IMR-90 (cell line): ENCODE measurements around the gene RFX2. TPM values are rescaled to one million over a fixed set of nuclear protein-coding genes. Genes with fewer than 3 reads are reported as not detected.
A peak's percentile ranks its signal among the peaks of the same experiment; 100 is the strongest.

Source experiments
- ATAC-seq: fragments of 200-7000 bp; cut with Tn5 transposase; 2 replicates; pipeline ENCODE4 v1.9.1; 2020; ENCODE audit warnings: low read depth, mild to moderate bottlenecking, moderate library complexity
- BruUV-seq: library from RNA; stranded (reverse); fragments of 400-500 nt; replicated peaks from 2 replicates; lab custom pipeline; 2021; lab: Mats Ljungman, UMichigan
- CTCF ChIA-PET: fragments of 300-600 bp; formaldehyde crosslinking; extraction: SDS; loops from one replicate; lab custom pipeline; 2021; ENCODE audit warnings: antibody characterized with exemption; lab: Yijun Ruan, JAX
- POLR2A ChIA-PET: fragments of 300-600 bp; sonication (Branson Sonifier 250); formaldehyde crosslinking; loops from one replicate; lab custom pipeline; 2022; ENCODE audit warnings: antibody characterized with exemption; ENCODE audit not compliant: unreplicated experiment; lab: Charles Lee
- DNase-seq: peaks from one replicate; pipeline ENCODE4 v3.0.0; 2013
- H2AFZ ChIP-seq: replicated peaks from 2 replicates; pipeline ENCODE3; 2013; ENCODE audit warnings: low read length, mild to moderate bottlenecking; ENCODE audit not compliant: poor library complexity
- H2AK5ac ChIP-seq: 2 replicates; pipeline ENCODE4 v1.6.1; 2013; ENCODE audit warnings: low read depth, low read length, inconsistent platforms
- H2AK9ac ChIP-seq: replicated peaks from 2 replicates; pipeline ENCODE3; 2013; ENCODE audit warnings: mild to moderate bottlenecking, low read depth, low read length, moderate library complexity; ENCODE audit not compliant: poor library complexity
- H2BK120ac ChIP-seq: 2 replicates; pipeline ENCODE4 v1.6.1; 2013; ENCODE audit warnings: low read depth, low read length, inconsistent platforms
- H2BK15ac ChIP-seq: 3 replicates; pipeline ENCODE4 v1.6.1; 2013; ENCODE audit warnings: low read depth, low read length, inconsistent platforms
- H2BK20ac ChIP-seq: 2 replicates; pipeline ENCODE4 v1.6.1; 2013; ENCODE audit warnings: low read depth, mild to moderate bottlenecking, inconsistent platforms, low read length, moderate library complexity
- H2BK5ac ChIP-seq: 2 replicates; pipeline ENCODE4 v1.6.1; 2013; ENCODE audit warnings: mild to moderate bottlenecking, low read depth, low read length, inconsistent platforms; ENCODE audit not compliant: poor library complexity, severe bottlenecking
- H3K14ac ChIP-seq: replicated peaks from 2 replicates; pipeline ENCODE4 v1.6.1; 2013; ENCODE audit warnings: low read depth, low read length, inconsistent platforms
- H3K18ac ChIP-seq: 2 replicates; pipeline ENCODE4 v1.6.1; 2013; ENCODE audit warnings: low read depth, low read length, control low read depth
- H3K23ac ChIP-seq: 2 replicates; pipeline ENCODE4 v1.6.1; 2013; ENCODE audit warnings: low read depth, low read length, inconsistent platforms
- H3K27ac ChIP-seq: 2 replicates; pipeline ENCODE4 v1.5.1; 2013; ENCODE audit warnings: mild to moderate bottlenecking, control low read depth, low read length; ENCODE audit not compliant: insufficient read depth
- H3K27me3 ChIP-seq: 2 replicates; pipeline ENCODE4 v1.6.1; 2013; ENCODE audit warnings: low read length; ENCODE audit not compliant: control insufficient read depth, insufficient read depth
- H3K36me3 ChIP-seq: 2 replicates; pipeline ENCODE4 v1.6.1; 2013; ENCODE audit warnings: low read length, mixed read lengths; ENCODE audit not compliant: control insufficient read depth, insufficient read depth
- H3K4ac ChIP-seq: 2 replicates; pipeline ENCODE4 v1.6.1; 2013; ENCODE audit warnings: low read depth, low read length, inconsistent platforms
- H3K4me1 ChIP-seq: 2 replicates; pipeline ENCODE4 v1.6.1; 2013; ENCODE audit warnings: low read length, mixed read lengths; ENCODE audit not compliant: control insufficient read depth, insufficient read depth
- H3K4me2 ChIP-seq: 2 replicates; pipeline ENCODE4 v1.6.1; 2013; ENCODE audit warnings: low read depth, mild to moderate bottlenecking, control low read depth, low read length, moderate library complexity
- H3K4me3 ChIP-seq: 2 replicates; pipeline ENCODE4 v1.5.1; 2013; ENCODE audit warnings: low read depth, mild to moderate bottlenecking, control low read depth, low read length, moderate library complexity; ENCODE audit not compliant: insufficient read depth
- H3K56ac ChIP-seq: 2 replicates; pipeline ENCODE4 v1.6.1; 2013; ENCODE audit warnings: low read length, inconsistent platforms; ENCODE audit not compliant: insufficient read depth; ENCODE audit errors: extremely low read depth
- H3K79me1 ChIP-seq, 2 experiments: 2 replicates each; pipeline ENCODE4 v1.6.1; 2013; ENCODE audit warnings: low read length in 2 of 2, inconsistent platforms in 1 of 2, low read depth in 1 of 2
- H3K9ac ChIP-seq: 2 replicates; pipeline ENCODE4 v1.6.1; 2013; ENCODE audit warnings: low read depth, low read length, control low read depth
- H3K9me1 ChIP-seq: 2 replicates; pipeline ENCODE4 v1.6.1; 2013; ENCODE audit warnings: low read length, inconsistent platforms; ENCODE audit not compliant: insufficient read depth
- H3K9me3 ChIP-seq: 2 replicates; pipeline ENCODE4 v1.6.1; 2013; ENCODE audit warnings: low read length; ENCODE audit not compliant: control insufficient read depth, insufficient read depth
- H4K20me1 ChIP-seq: 2 replicates; pipeline ENCODE4 v1.6.1; 2013; ENCODE audit warnings: low read length, inconsistent platforms; ENCODE audit not compliant: insufficient read depth
- H4K5ac ChIP-seq: 2 replicates; pipeline ENCODE4 v1.6.1; 2013; ENCODE audit warnings: mild to moderate bottlenecking, low read depth, low read length, control low read depth
- H4K8ac ChIP-seq, 2 experiments: 2 replicates each; pipeline ENCODE4 v1.6.1; 2013; ENCODE audit warnings: low read depth in 2 of 2, low read length in 2 of 2, control low read depth in 1 of 2, inconsistent platforms in 1 of 2
- H4K91ac ChIP-seq: 2 replicates; pipeline ENCODE4 v1.6.1; 2013; ENCODE audit warnings: low read depth, low read length, inconsistent platforms; ENCODE audit not compliant: insufficient read depth
- BHLHE40 ChIP-seq: fragments of 150-350 bp; IDR thresholded peaks from 2 replicates; pipeline ENCODE4 v1.6.1; 2016; ENCODE audit warnings: mild to moderate bottlenecking, low read depth, low read length
- CEBPB ChIP-seq: IDR thresholded peaks from 2 replicates; pipeline ENCODE4 v1.6.1; 2012; ENCODE audit warnings: low read depth, low read length, improper control_type of control experiment
- CHD1 ChIP-seq: IDR thresholded peaks from 2 replicates; pipeline ENCODE4 v1.6.1; 2012; ENCODE audit warnings: low read depth, low read length, improper control_type of control experiment
- CTCF ChIP-seq: conservative IDR thresholded peaks from 2 replicates; pipeline ENCODE4 v1.5.1; 2012; ENCODE audit warnings: mild to moderate bottlenecking, low read depth, low read length, improper control_type of control experiment
- FOS ChIP-seq: fragments of 150-350 bp; IDR thresholded peaks from 2 replicates; pipeline ENCODE4 v1.6.1; 2016; ENCODE audit warnings: low read depth, low read length
- MAFK ChIP-seq: IDR thresholded peaks from 2 replicates; pipeline ENCODE4 v1.6.1; 2012; ENCODE audit warnings: low read depth, low read length, improper control_type of control experiment
- MXI1 ChIP-seq: IDR thresholded peaks from 2 replicates; pipeline ENCODE4 v1.6.1; 2012; ENCODE audit warnings: low read depth, mild to moderate bottlenecking, low read length, moderate library complexity, borderline replicate concordance
- NFE2L2 ChIP-seq: fragments of 150-350 bp; IDR thresholded peaks from 2 replicates; pipeline ENCODE4 v1.6.1; 2016; ENCODE audit warnings: low read depth, mild to moderate bottlenecking, low read length
- POLR2A ChIP-seq: IDR thresholded peaks from 2 replicates; pipeline ENCODE4 v1.6.1; 2012; ENCODE audit warnings: mild to moderate bottlenecking, low read depth, low read length
- RAD21 ChIP-seq: IDR thresholded peaks from 2 replicates; pipeline ENCODE4 v1.6.1; 2012; ENCODE audit warnings: low read length, improper control_type of control experiment
- RCOR1 ChIP-seq: IDR thresholded peaks from 2 replicates; pipeline ENCODE4 v1.6.1; 2012; ENCODE audit warnings: mild to moderate bottlenecking, low read length, improper control_type of control experiment; ENCODE audit not compliant: insufficient replicate concordance
- RFX5 ChIP-seq: IDR thresholded peaks from 2 replicates; pipeline ENCODE4 v1.8.0; 2012; ENCODE audit warnings: low read depth, mild to moderate bottlenecking, low read length, moderate library complexity
- USF2 ChIP-seq: fragments of 150-350 bp; IDR thresholded peaks from 2 replicates; pipeline ENCODE4 v1.6.1; 2017; ENCODE audit warnings: mild to moderate bottlenecking, antibody characterized with exemption, low read length, low read depth
- WGBS, 2 experiments: methylation state at CpG; one replicate each; pipeline versions ENCODE4 v1.1.5 to v1.1.7; 2013; ENCODE audit warnings: missing lambda C conversion rate in 2 of 2; ENCODE audit not compliant: insufficient read length in 1 of 2; ENCODE audit errors: extremely low coverage in 2 of 2; 5-methylcytosine and 5-hydroxymethylcytosine counted together
- dilution Hi-C: fragments of 300-500 bp; cut with HindIII; formaldehyde crosslinking; loops from one replicate; pipeline ENCODE4 v1.14.3; 2018; ENCODE audit warnings: low sequenced_read_pairs; ENCODE audit not compliant: unreplicated experiment
- in situ Hi-C: fragments of 300-500 bp; cut with MboI; formaldehyde crosslinking; loops from 3 replicates; pipeline ENCODE4 v1.14.3; 2019; ENCODE audit warnings: low sequenced_read_pairs, inconsistent platforms, mixed read lengths
- intact Hi-C: fragments of 100-400 bp; cut with micrococcal nuclease; formaldehyde crosslinking; loops from 2 replicates; pipeline ENCODE4 v1.10.0; 2022
- polyA plus RNA-seq, 3 experiments: library from polyadenylated mRNA; depleted of rRNA; stranded (reverse); fragments of >200 nt; gene quantifications; 2 replicates each; pipeline ENCODE4 v1.2.3, GENCODE V29; 2012; ENCODE audit warnings: low replicate concordance in 1 of 3
- total RNA-seq: library from RNA; depleted of rRNA; stranded (reverse); fragments of >200 nt; gene quantifications from 2 replicates; pipeline ENCODE4 v1.2.3, GENCODE V29; 2012

Gene RFX2
- total and polyA plus RNA-seq, 2 of the 4 experiments (the other 2 are of a cell fraction), result 2.2 to 4.9 TPM

GRCh38 chr19:6065685-6066374 lies 44.5 kb downstream of the RFX2 start:
- Histone ChIP-seq H3K23ac (no peak overlapping the region), H3K14ac (no peak overlapping the region), H3K4ac (no peak overlapping the region), H3K56ac (no peak overlapping the region), H3K4me2 (peak overlapping the region; percentile 39; the same call in 1 of the 2 replicates), H3K4me1 (peaks cover 26% of the 10 kb centered on the region), H2AK9ac (no peak overlapping the region), H4K91ac (no peak overlapping the region), H3K4me3 (no peak overlapping the region), H3K36me3 (no peaks in the 10 kb centered on the region), H2AFZ (no peak overlapping the region), H4K5ac (no peak overlapping the region), H3K79me1 (peaks cover 0 to 16% of the 10 kb centered on the region in 2 experiments; a peak in 3 of 4 replicates), H4K20me1 (0 out of 2 replicates have a peak, but pooled peaks cover 3% of the 10 kb centered on the region), H3K9ac (no peak overlapping the region), H2BK15ac (no peak overlapping the region), H4K8ac (no peak overlapping the region), H2BK20ac (no peak overlapping the region), H3K27ac (no peak overlapping the region), H3K18ac (no peak overlapping the region), H3K27me3 (no peaks in the 10 kb centered on the region), H3K9me1 (peaks cover 8% of the 10 kb centered on the region; the same call in 1 of the 2 replicates), H2BK5ac (no peak overlapping the region), H2AK5ac (no peak overlapping the region), H2BK120ac (no peak overlapping the region), H3K9me3 (no peaks in the 10 kb centered on the region)
- dilution Hi-C loops (no loop called here), intact Hi-C loops (no loop called here), in situ Hi-C loops (no loop called here)
- 27% methylated on average over 3 of the region's 16 CpGs; no CpG with 5 or more reads in 1 of the 2 experiments for WGBS, 2 experiments
- ChIA-PET POLR2A (no interaction called here), CTCF (interaction anchor here (0.6 kb wide), 1 partner anchor 125 kb away, joined by 3 read pairs; no protein-coding TSS in a partner anchor)
- no TSS peak for BruUV-seq
- TF ChIP-seq USF2, result no peak
- TF ChIP-seq POLR2A, result no peak
- no peak for TF ChIP-seq RCOR1
- TF ChIP-seq NFE2L2, result no peak
- TF ChIP-seq CEBPB, result no peak
- TF ChIP-seq MXI1, result no peak
- TF ChIP-seq MAFK, result no peak
- no peak for TF ChIP-seq BHLHE40
- TF ChIP-seq CHD1, result no peak
- no peak for TF ChIP-seq FOS
- no peak for TF ChIP-seq RAD21
- no peak for TF ChIP-seq CTCF
- no peak for TF ChIP-seq RFX5
- ATAC-seq, result 0 out of 2 replicates have a peak, but pooled peaks have one; percentile 12
- DNase-seq, result peak; percentile 30
